ENCODE results near the gene HRH2.

Gene HRH2

DNA sequence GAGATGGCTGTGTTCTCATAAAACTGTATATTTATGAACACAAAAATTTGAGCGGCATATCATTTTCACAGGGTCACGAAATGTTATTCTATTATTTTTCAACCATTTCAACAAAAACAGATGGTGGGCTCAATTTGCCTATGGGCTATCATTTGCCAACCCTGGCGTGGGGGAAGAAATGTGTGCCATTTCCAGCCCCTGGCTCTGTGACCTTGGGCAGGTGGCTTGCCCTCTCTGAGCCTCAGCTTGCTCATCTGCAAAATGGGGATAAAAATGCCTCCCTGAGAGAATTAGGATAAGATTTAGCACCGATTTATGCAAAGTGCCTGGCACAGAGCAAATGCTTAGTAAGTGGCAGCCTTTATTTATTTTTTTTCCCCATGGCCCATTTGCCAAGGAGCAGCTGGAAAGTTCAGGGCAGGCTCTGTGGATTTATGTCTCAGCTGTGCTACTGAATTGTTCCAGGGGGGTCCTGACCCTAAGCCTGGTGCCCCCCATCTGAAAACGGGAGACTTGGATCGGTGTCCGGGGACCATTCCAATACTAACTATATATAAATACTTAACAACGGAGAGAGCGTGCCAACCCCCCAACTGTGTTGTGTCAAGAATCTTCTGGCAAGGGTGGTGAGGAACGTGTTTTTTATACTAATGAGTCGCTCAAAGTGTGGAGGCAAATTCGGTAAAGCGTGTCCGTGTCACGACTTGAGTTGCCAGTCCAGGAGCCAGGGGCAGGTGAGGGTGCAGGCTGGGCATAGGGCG, 34.5 kb downstream of the HRH2 start:
- DNase-seq (ENCODE audit: low read depth in 3 of 3), result no peak

GRCh38 chr5:175692996-175693710, 35.3 kb downstream of the HRH2 start:
- DNase-seq (ENCODE audit: low read depth in 3 of 3), result no peak

GRCh38 chr5:175693741-175694140, 35.9 kb downstream of the HRH2 start:
- no peak for DNase-seq (ENCODE audit: low read depth in 3 of 3)

- DNase-seq (ENCODE audit: low read depth in 3 of 3), result no peak
Observed at GRCh38 chr5:175694371-175695160, 36.7 kb downstream of the HRH2 start.

- DNase-seq (ENCODE audit: low read depth in 3 of 3), result no peak
Observed at GRCh38 chr5:175695161-175696126, 37.6 kb downstream of the HRH2 start.

DNA sequence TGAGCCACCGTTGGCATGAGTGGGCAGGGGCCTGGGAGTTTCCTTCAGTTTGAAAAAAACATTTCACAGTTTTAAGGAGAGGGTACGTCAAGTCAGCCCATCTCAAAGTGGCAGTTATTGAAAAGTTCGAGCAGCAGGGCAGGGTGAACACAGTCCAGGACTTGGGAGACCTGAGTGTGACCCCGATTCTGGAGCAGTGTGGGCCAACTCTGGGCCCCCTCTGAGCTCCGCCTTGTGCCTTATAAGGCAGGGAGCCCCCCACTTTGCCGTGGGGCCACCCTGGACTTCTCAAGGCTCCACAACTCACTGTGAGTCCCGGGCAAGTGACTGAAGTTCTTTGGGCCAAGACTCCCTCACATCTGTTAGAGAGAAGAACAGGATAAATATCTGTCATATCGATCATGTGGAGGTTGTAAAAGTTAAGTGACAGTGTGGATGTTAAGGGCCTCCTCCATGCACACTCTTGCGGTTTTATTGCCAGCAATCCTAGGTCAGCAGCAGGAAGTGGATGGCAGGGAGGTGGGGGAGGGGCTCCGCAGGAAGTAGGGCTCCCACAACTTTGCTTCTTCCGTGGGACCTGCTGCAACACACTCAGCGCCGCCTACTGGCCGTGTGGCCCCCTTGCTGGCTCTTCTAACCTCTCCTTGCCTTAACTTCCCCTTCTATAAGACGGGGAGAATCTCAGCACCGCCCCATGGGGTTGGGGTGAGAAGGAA, 38.4 kb downstream of the HRH2 start:
- peak; percentile 49 to 62 (median 53) for DNase-seq (ENCODE audit: low read depth in 3 of 3)

DNA sequence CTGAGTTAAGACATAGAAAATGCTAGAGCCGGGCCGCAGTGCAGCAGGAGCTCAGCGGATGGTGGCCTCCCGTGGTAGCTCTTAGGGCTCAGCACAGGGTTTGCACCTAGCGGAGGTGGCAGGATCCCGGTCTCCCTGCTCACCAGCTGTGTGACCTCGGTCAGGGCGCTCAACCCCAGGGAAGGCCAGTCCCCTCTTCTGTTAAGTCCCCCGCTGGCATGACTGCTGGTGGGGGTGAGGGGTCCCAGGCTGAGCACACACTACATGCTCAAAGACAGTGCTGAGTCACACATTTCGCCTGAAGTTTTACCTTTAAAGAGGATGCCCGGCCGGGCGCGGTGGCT, 39.0 kb downstream of the HRH2 start:
- DNase-seq (ENCODE audit: low read depth in 3 of 3), result no peak

GRCh38 chr5:175697846-175698245, 40.0 kb downstream of the HRH2 start:
- DNase-seq (ENCODE audit: low read depth in 3 of 3), result no peak

DNA sequence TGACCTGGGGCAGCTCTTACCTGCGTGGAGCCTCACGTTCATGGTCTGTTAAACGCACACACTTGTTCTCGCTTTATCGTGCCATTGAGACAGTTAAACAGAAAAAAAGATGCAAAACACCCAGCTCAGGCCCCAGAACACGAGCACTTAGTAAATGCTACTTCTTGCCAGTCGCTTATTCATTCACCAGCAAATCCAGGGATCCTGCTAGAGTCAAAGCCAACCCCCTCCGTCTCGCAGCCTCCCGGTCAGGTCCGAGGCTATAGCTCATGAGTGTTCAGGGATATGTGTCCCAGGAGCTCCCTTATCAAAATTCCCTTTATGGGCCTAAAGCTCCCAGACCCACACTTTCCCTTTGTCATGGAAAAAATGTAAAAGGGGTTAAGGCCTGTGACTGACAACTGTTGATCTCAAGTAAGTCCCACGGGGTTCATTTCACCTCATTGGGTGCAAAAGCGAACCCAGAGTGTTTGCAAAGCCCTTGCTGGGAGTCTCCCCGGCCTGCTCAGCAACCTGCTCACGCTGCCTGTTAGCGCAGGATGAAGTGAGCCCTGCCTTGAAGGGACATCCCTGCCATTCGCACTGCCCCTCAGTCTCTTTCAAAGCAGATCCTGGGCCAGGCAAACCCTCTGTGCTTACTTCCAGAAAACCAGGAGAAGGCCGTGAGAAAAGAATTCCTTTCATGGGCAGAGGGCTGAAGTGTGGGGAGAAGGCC, 40.7 kb downstream of the HRH2 start:
- no peak for DNase-seq (ENCODE audit: low read depth in 3 of 3)

DNA sequence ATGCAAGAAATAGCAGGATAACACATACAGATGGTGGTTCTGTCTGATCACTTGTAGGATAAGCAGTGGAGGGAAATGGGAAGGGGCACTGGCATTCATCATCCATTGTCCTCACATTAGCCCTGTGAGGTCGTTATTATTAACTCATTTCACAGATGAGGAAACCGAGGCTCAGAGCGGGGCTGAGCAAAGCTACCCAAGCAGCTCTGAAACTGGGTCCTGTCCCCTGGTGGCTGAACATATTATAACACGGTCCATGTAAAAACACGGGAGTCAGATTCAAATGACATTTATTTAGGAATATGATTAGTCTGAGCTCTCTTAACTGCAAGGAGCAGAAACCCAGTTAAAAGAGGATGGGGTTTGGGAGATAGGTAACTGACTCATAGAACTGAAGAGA, 43.1 kb downstream of the HRH2 start:
- no peak for DNase-seq (ENCODE audit: low read depth in 3 of 3)

DNA sequence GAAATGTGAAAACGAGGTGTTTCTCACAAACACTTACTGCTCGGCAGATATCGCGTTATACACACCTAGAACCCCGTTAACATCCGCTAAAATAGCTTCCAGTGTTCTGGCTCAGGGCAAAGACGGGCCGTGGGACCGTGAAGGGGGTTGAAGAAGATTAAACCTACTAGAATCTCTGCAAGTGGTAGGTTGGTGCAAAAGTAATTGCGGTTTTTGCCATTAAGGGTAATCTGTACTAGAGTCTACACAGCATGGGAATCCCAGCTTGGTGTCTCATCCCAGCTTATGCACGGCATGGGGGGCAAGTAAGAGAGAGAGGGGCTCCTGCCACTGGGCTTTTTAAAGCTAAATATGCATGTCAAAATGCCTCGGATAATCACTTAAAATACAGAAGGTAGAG, 43.9 kb downstream of the HRH2 start:
- DNase-seq (ENCODE audit: low read depth in 3 of 3), result no peak

DNA sequence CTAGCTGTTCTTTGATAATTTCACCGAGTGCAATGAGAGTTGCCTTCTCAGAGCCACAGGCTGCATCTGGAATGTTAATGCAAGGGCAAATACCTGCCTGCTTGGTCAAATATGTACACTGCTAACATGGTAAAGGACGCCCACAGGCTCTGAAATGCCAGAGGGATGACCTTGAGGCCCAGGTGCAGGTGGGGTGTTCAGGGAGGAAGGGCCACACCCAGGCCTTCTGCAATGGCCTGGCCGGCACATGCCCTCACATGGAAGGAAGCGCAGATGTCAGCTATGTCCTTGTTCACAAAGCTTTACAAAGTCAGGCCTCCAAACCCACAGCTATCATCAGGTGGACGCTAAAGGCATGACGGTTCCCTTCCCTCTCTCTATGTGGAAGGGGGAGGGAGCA, 48.6 kb downstream of the HRH2 start:
- no peak for DNase-seq (ENCODE audit: low read depth in 3 of 3)

DNA sequence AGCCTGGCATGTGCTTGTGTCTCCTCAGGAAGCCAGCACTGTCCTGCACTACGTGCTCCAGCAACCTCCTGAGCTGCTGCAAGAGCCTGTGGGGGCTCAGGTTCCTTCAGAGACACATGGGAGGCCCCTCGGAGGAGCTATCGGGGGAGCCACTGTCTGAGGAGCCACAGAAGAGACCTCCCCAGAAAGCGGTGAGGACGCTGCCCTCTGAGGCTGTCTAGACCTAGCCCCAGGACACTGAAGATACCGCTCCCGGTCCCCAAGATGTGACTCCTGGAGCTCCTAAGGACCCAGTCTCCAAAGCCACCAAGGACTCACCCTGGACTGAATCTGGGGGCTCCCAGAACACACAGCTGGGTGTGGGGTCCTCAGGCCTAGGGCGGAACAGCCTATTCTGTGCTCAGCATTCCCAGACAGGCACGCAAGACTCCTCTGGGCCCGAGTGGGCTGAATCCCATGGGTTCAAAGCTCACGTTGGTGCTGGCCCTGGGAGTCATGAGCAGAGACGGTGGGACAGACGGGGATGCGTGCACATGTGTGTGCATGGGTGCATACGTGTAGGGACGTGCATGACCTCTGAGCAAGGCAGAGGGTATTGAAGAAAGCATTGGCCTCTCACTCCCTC, 50.0 kb downstream of the HRH2 start:
- no peak for DNase-seq (ENCODE audit: low read depth in 3 of 3)

DNA sequence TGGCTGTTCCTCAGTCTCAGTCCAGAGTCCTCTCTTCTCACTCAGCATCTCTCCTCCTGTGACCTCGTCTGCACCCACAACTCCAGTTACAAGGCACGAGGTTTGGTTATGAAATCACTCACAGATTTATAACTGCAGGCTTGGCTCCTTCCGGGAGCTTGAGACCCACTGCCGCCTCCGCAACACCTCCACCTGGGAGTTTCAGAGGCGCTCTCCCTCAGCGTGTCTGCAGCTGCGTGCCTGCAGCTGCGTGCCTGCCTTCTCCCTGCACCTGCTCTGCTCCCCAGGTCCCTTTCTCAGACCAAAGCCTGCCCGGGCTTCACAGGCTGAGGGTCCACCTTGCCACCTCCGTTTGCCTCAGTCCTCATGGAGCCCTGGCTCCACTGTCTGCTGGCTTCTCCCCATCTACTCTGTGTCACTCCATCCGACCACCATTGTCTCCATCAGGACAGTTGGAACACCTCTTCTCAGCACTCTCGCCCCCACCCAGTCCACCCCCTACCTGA, 51.5 kb downstream of the HRH2 start:
- no peak for DNase-seq (ENCODE audit: low read depth in 3 of 3)

- no peak for DNase-seq (ENCODE audit: low read depth in 3 of 3)
Observed at GRCh38 chr5:175710326-175710725, 52.5 kb downstream of the HRH2 start.

- no peak for DNase-seq (ENCODE audit: low read depth in 3 of 3)
Observed at GRCh38 chr5:175711031-175711430, 53.2 kb downstream of the HRH2 start.

GRCh38 chr5:175711472-175712312, 53.8 kb downstream of the HRH2 start:
- no peak for DNase-seq (ENCODE audit: low read depth in 3 of 3)

DNA sequence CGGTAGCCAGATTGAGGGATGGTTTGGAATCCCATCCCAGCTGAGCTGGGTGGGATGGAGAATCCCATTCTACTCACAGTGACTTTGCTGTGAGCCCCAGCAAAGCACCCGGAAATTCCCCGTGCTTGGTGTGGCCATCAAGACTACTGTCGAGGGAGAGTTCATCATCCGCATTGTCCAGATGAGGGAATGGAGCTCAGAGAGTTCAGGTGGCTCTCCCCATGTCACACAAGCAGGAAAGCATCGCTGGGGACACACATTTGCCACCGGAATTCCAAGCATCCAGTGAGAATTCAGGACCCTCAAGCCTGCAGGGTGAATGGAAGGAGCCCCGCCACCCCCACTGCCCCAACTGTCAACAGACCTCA, 54.4 kb downstream of the HRH2 start:
- no peak for DNase-seq (ENCODE audit: low read depth in 3 of 3)

DNA sequence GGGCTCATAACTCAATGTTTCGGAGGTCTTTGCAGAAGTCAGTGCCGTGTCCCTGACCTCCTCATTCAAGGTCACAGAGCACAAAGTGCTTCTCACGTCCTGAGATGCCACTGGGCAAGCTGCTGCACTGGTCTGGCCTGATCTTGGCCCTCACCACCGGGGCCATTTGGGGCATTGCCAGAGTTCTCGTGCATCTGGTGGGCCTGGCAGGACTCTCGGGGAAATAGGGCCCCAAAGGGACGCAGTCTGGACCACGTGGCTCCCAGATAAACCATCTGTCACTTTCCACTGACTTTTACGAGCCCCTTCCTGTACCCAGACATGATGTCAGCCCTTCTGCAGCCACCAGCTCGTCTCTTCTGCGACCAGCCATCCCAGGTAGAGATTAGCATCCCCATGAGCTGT, 54.8 kb downstream of the HRH2 start:
- DNase-seq (ENCODE audit: low read depth in 3 of 3), result no peak

Measured in stimulated activated CD4-positive, alpha-beta T cell treated with anti-CD3 and anti-CD28 coated beads, TNF-alpha, amount 100 ng/mL, for 4 hours (primary cell).